HL-60 (cell line): ENCODE data around the gene SLC27A6.

Experiments used
- DNase-seq, 2 experiments: peaks; one replicate each; pipeline ENCODE4 v3.0.0-alpha.2; 2010 to 2020; ENCODE audit warnings: low read depth in 1 of 2, low spot score in 1 of 2
- H3K27ac ChIP-seq: fragments of 250-450 bp; sonication (Bioruptor Pico); replicated peaks from 2 replicates; pipeline ENCODE4 v1.5.1; 2020; ENCODE audit warnings: mild to moderate bottlenecking, moderate library complexity
- H3K27me3 ChIP-seq: fragments of 250-450 bp; sonication (Bioruptor Pico); 2 replicates; pipeline ENCODE4 v1.5.1; 2021; ENCODE audit warnings: mild to moderate bottlenecking, moderate library complexity; ENCODE audit not compliant: insufficient read depth, poor library complexity, severe bottlenecking
- H3K4me3 ChIP-seq: replicated peaks from 2 replicates; pipeline ENCODE4 v1.5.1; 2011; ENCODE audit warnings: mild to moderate bottlenecking, control low read depth, low read length; ENCODE audit not compliant: insufficient read depth
- CTCF ChIP-seq: IDR thresholded peaks from one replicate; pipeline ENCODE4 v1.5.1; 2011; ENCODE audit warnings: low read length, control low read depth, inconsistent platforms; ENCODE audit not compliant: insufficient read depth
- GABPA ChIP-seq: IDR thresholded peaks from 2 replicates; pipeline ENCODE4 v1.6.1; 2012; ENCODE audit warnings: low read depth
- POLR2AphosphoS5 ChIP-seq: IDR thresholded peaks from 2 replicates; pipeline ENCODE4 v1.6.1; 2012; ENCODE audit warnings: low read depth
- REST ChIP-seq: IDR thresholded peaks from 2 replicates; pipeline ENCODE4 v1.6.1; 2012; ENCODE audit warnings: low read depth; ENCODE audit not compliant: insufficient replicate concordance
- SPI1 ChIP-seq: IDR thresholded peaks from 2 replicates; pipeline ENCODE4 v1.6.1; 2012; ENCODE audit warnings: low read depth, mild to moderate bottlenecking, borderline replicate concordance

The SLC27A6 gene

GRCh38 chr5:128965638-128966302 is 482 bp downstream of the SLC27A6 start:
- H3K4me3 ChIP-seq, result no peak overlapping the region
- H3K27ac ChIP-seq, result no peak overlapping the region
- TF ChIP-seq GABPA, result no peak
- no peak for TF ChIP-seq REST
- no peak for TF ChIP-seq POLR2AphosphoS5
- TF ChIP-seq SPI1, result no peak
- TF ChIP-seq CTCF, result no peak
- DNase-seq, result no peak
- no peaks in the 10 kb centered on the region for H3K27me3 ChIP-seq

GRCh38 chr5:128966375-128966774 is 1.1 kb downstream of the SLC27A6 start:
- Histone ChIP-seq H3K4me3 (no peak overlapping the region), H3K27me3 (no peaks in the 10 kb centered on the region), H3K27ac (no peak overlapping the region)
- TF ChIP-seq SPI1 (no peak), GABPA (no peak), REST (no peak)
- DNase-seq, result no peak

GRCh38 chr5:128966846-128967245 is 1.6 kb downstream of the SLC27A6 start:
- H3K4me3 ChIP-seq, result no peak overlapping the region
- H3K27me3 ChIP-seq, result no peaks in the 10 kb centered on the region
- no peak for TF ChIP-seq GABPA
- DNase-seq, result no peak
- no peak overlapping the region for H3K27ac ChIP-seq

- TF ChIP-seq POLR2AphosphoS5 (no peak), REST (no peak), SPI1 (no peak), CTCF (no peak), GABPA (no peak)
- no peak overlapping the region for H3K4me3 ChIP-seq
- H3K27me3 ChIP-seq, result no peaks in the 10 kb centered on the region
- DNase-seq, result no peak
- no peak overlapping the region for H3K27ac ChIP-seq
Measured at GRCh38 chr5:128973244-128973643, 8.0 kb downstream of the SLC27A6 start.
